Ovary (tissue), 9 donors: ENCODE data around the gene LDAH. TPM values are rescaled to one million over a fixed set of nuclear protein-coding genes. Genes with fewer than 3 reads are reported as not detected.
"Not testable (repeated sequence)": the region's sequence is repeated elsewhere in the genome, so short reads cannot be mapped to it uniquely, and the experiment has no call there.

Experiments used
- DNase-seq, 5 donors: peaks; one replicate each; pipeline ENCODE4 v3.0.0-alpha.2; 2019 to 2020
- H3K27ac ChIP-seq, 2 donors: fragments of 200-600 bp; one replicate each; pipeline versions ENCODE4 v1.5.1 to v1.8.0; 2019 to 2022
- H3K27me3 ChIP-seq: fragments of 200-600 bp; one replicate; pipeline ENCODE4 v1.8.0; 2022
- H3K36me3 ChIP-seq: fragments of 200-600 bp; sonication (generic); one replicate; pipeline ENCODE4 v1.5.1; 2019
- H3K4me1 ChIP-seq: one replicate; pipeline ENCODE4 v1.8.1; 2013; ENCODE audit warnings: mild to moderate bottlenecking, moderate library complexity; ENCODE audit not compliant: insufficient read depth
- H3K4me3 ChIP-seq: fragments of 200-600 bp; sonication (generic); one replicate; pipeline ENCODE4 v1.5.1; 2017
- H3K9me3 ChIP-seq, 2 donors: fragments of 200-600 bp in 1 of 2; sonication (generic) in 1 of 2; one replicate each; pipeline versions ENCODE4 v1.5.1 to v1.8.1; 2013 to 2019; ENCODE audit warnings: mild to moderate bottlenecking in 1 of 2, moderate library complexity in 1 of 2
- CTCF ChIP-seq, 3 donors: fragments of 450-650 bp in 2 of 3; fragments of 200-600 bp in 1 of 3; IDR thresholded peaks; one replicate each; pipeline versions ENCODE4 v1.5.1 to v1.8.0; 2016 to 2022; ENCODE audit warnings: antibody characterized with exemption in 3 of 3, mild to moderate bottlenecking in 1 of 3
- EP300 ChIP-seq: sonication (generic); formaldehyde crosslinking; IDR thresholded peaks from one replicate; pipeline ENCODE4 v1.6.1; 2017; ENCODE audit warnings: antibody characterized with exemption
- POLR2A ChIP-seq: fragments of 450-650 bp; IDR thresholded peaks from one replicate; pipeline ENCODE4 v1.6.1; 2017; ENCODE audit warnings: antibody characterized with exemption, mild to moderate bottlenecking, moderate library complexity
- WGBS, 3 donors: extraction: QIAGEN DNeasy Blood & Tissue Kit in 1 of 3; methylation state at CpG; one replicate each; pipeline versions ENCODE4 v1.1.5 to v1.1.7; 2013 to 2017; 5-methylcytosine and 5-hydroxymethylcytosine counted together
- intact Hi-C, 4 donors: fragments of 100-400 bp; cut with DNase I; formaldehyde crosslinking; loops; one replicate each; pipeline versions ENCODE4 v1.11.0 to v1.15.1; 2022 to 2023
- polyA plus RNA-seq, 2 donors: library from polyadenylated mRNA; stranded (reverse); fragments of 200-250 nt in 1 of 2; fragments of 350-450 nt in 1 of 2; fragmentation: Illumina TruSeq in 1 of 2; extraction: RNeasy Lipid Tissue Mini Kit (QIAGEN cat#74804) in 1 of 2; gene quantifications; one replicate each; pipeline ENCODE4 v1.2.3, GENCODE V29; 2013 to 2014
- total RNA-seq, 7 donors: library from RNA; depleted of rRNA in 2 of 7; stranded (reverse); fragments of >200 nt in 2 of 7; fragmentation: NEBNext Ultra II Directional in 3 of 7; extraction: Animal tissue kit (Norgen Biotek cat#: 25700) in 3 of 7; gene quantifications; one replicate each; pipeline versions ENCODE4 v1.1.0 to v1.2.4, GENCODE V29; 2016 to 2023
- donor health status: DM: no; HTN: no; CAD: no; lungs with moderate emphysema.
- donor health status: DM: no; HTN: no; CAD: no.
- donor health status: Bipolar disorder and iron deficiency.
- donor health status: DM: yes; HTN: yes; CAD: no.
- donor health status: DM: no; HTN: no; CAD: no.
- donor health status: DM: yes; HTN: yes; CAD: no.

Gene LDAH
- total and polyA plus RNA-seq, 9 donors = 4.0 to 21.0 (median 11.0) TPM

DNA sequence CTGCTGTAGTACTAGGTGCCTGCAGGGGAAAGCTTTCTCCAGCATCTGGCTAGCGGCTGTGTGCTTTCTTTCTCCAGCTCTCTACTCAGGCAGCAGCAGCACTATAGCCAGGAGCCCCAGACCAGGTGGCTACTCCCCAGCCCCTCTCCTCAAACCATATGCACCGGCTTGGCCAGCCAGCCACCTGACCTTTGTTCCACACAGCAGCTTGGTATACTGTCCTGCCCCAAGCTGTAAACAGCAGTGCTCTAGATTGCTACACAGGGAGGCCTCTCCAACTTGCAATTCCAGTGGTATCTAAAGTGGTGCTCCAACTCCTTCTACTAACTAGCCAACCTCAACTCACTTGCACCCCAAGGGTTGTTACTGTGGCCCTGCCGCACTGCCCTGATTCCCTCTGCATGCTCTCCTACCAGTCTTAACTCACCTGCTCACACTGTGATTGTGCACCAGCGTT lies 19.6 kb downstream of the LDAH start:
- no peak for DNase-seq
- H3K4me3 ChIP-seq = no peak overlapping the region
- intact Hi-C loops = no loop called here
- TF ChIP-seq CTCF (IDR thresholded peaks at IDR 0.05) (no peak), POLR2A (no peak), EP300 (no peak)
- no peaks in the 10 kb centered on the region for H3K9me3 ChIP-seq
- H3K4me1 ChIP-seq = peaks cover 2% of the 10 kb centered on the region
- no peak overlapping the region for H3K27ac ChIP-seq
- WGBS, 3 donors = 62 to 72% (median 67%) methylated on average over 4 of the region's 4 CpGs
- H3K36me3 ChIP-seq = no peaks in the 10 kb centered on the region
- H3K27me3 ChIP-seq = no peaks in the 10 kb centered on the region

GRCh38 chr2:20797096-20797495 lies 25.8 kb downstream of the LDAH start:
- TF ChIP-seq CTCF (IDR thresholded peaks at IDR 0.05) (no peak), POLR2A (no peak), EP300 (no peak)
- 61 to 76% (median 63%) methylated on average over 3 of the region's 3 CpGs for WGBS, 3 donors

GRCh38 chr2:20796374-20796791 lies 26.5 kb downstream of the LDAH start:
- intact Hi-C loops = no loop called here
- no peak overlapping the region for H3K27ac ChIP-seq
- WGBS, 3 donors = 92 to 100% (median 97%) methylated on average over 1 of the region's 1 CpG

More at GRCh38 chr2:20797096-20797495, 25.8 kb downstream of the LDAH start:
- Histone ChIP-seq H3K9me3 (no peaks in the 10 kb centered on the region), H3K27me3 (no peaks in the 10 kb centered on the region), H3K4me3 (no peak overlapping the region), H3K4me1 (no peaks in the 10 kb centered on the region), H3K27ac (no peak overlapping the region), H3K36me3 (no peaks in the 10 kb centered on the region)
- DNase-seq = no peak
- intact Hi-C loops = no loop called here

DNA sequence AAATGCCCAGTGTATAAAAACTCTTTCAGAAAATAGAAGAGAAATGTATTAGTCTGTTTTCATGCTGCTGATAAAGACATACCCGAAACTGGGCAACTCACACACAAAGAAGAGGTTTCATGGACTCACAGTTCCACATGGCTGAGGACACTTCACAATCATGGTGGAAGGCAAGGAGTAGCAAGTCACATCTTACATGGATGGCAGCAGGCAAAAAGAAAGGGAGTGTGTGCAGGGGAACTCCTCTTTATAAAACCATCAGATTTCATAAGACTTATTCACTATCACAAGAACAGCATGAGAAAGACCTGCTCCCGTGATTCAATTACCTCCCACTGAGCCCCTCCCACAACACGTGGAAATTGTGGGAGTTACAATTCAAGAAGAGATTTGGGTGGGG lies 29.0 kb downstream of the LDAH start:
- intact Hi-C loops, DNase-seq, H3K36me3 ChIP-seq, H3K4me3 ChIP-seq, H3K27me3 ChIP-seq, H3K9me3 ChIP-seq, H3K4me1 ChIP-seq, H3K27ac ChIP-seq: not testable (repeated sequence)
- 91 to 99% (median 96%) methylated on average over 3 of the region's 3 CpGs for WGBS, 3 donors

More at GRCh38 chr2:20796374-20796791, 26.5 kb downstream of the LDAH start:
- Histone ChIP-seq H3K4me3 (no peak overlapping the region), H3K27me3 (no peaks in the 10 kb centered on the region), H3K4me1 (no peaks in the 10 kb centered on the region), H3K9me3 (no peaks in the 10 kb centered on the region), H3K36me3 (no peaks in the 10 kb centered on the region)
- DNase-seq = no peak
- TF ChIP-seq EP300 = no peak
- no peak for TF ChIP-seq POLR2A
- TF ChIP-seq CTCF (IDR thresholded peaks at IDR 0.05) = no peak

GRCh38 chr2:20781656-20782265 lies 41.1 kb downstream of the LDAH start:
- H3K4me1 ChIP-seq = no peaks in the 10 kb centered on the region
- no peaks in the 10 kb centered on the region for H3K36me3 ChIP-seq
- WGBS, 3 donors = 85 to 86% (median 85%) methylated on average over 3 of the region's 3 CpGs
- no peaks in the 10 kb centered on the region for H3K27me3 ChIP-seq
- no peak overlapping the region for H3K27ac ChIP-seq
- H3K4me3 ChIP-seq = no peak overlapping the region
- intact Hi-C loops = no loop called here
- H3K9me3 ChIP-seq = no peaks in the 10 kb centered on the region
- DNase-seq = no peak
- TF ChIP-seq POLR2A (no peak), CTCF (IDR thresholded peaks at IDR 0.05) (no peak), EP300 (no peak)
